GM19438 (cell line): ENCODE results near the gene CCNG1.
A peak's percentile ranks its signal among the peaks of the same experiment; 100 is the strongest.
"Not testable (repeated sequence)": the region's sequence is repeated elsewhere in the genome, so short reads cannot be mapped to it uniquely, and the experiment has no call there.

Experiments used
- ATAC-seq: cut with Tn5 transposase; IDR thresholded peaks from one replicate; pipeline ENCODE4 v1.9.1; 2021; ENCODE audit warnings: low read depth; ENCODE audit not compliant: unreplicated experiment

CCNG1 gene

GRCh38 chr5:163439092-163439425 lies 1.7 kb downstream of the CCNG1 start:
- ATAC-seq: no peak

GRCh38 chr5:163440954-163441353 lies 3.6 kb downstream of the CCNG1 start:
- ATAC-seq: no peak

- no peak for ATAC-seq
These were observed 7.1 kb downstream of the CCNG1 start for GRCh38 chr5:163444526-163444925.

GRCh38 chr5:163445345-163445744 lies 8.0 kb downstream of the CCNG1 start:
- ATAC-seq: no peak

DNA sequence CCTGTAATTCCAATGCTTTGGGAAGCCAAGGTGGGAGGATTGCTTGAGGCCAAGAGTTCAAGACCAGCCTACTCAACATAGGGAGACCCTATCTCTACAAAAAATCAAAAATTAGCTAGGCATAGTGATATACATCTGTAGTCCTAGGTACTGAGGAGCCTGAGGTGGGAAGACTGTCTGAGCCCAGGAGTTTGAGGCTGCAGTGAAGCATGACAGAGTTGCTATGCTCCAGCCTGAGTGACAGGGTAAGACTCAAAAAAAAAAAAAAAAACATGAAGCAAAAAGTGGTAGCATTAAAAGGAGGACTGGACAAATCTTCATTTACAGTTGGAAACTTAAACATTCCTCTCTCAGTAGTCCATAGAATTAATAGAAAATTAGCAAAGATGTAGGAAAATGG lies 9.8 kb downstream of the CCNG1 start:
- ATAC-seq: no peak

- ATAC-seq: no peak
These were observed 10.5 kb downstream of the CCNG1 start for GRCh38 chr5:163447875-163448274.

- ATAC-seq: no peak
These were observed 11.1 kb downstream of the CCNG1 start for GRCh38 chr5:163448491-163448890.

DNA sequence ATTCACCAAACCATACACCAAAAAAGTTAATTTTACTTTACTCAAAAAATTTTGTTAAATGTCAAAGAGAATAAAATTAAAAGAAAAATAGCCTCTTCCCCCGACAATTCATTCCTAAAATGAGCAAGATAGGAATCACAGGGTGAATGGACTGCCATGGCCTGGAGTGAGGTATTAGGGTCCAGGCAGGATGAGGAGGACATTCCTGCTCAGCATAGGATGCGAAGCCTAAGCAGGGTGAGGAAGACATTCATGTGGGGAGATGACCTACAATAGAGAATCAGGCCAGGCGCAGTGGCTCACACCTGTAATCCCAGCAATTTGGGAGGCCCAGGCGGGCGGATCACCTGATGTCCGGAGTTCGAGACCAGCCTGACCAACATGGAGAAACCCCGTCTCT lies 14.1 kb downstream of the CCNG1 start:
- no peak for ATAC-seq

DNA sequence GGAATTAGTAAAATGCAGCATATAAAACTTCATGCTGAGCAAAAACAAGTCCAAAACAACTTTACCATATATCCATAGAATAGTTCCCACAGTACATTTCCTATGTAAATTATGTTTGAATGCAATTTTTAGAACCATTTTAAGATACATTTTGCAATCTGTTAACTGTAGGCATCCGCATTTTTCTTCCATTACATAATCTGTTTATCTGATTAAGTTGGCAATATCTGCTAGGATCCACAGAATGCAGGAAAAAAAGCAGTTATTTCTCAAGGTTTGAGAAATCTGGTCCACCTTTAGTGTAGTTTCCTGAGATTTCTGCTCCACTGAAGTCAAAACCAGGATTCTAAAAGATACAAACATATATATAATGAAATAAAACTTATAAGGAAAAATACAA lies 16.3 kb downstream of the CCNG1 start:
- no peak for ATAC-seq

DNA sequence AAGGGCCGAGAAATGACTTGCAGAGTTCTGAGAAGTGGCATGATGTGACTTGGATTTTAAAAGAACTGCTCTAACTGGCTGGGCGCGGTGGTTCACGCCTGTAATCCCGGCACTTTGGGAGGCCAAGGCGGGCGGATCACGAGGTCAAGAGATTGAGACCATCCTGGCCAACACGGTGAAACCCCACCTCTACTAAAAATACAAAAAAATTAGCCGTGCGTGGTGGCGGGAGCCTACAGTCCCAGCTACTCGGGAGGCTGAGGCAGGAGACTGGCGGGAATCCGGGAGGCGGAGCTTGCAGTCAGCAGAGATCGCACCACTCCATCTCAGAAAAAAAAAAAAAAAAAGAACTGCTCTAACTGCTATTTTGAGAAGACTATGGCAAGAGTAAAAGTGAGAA lies 18.0 kb downstream of the CCNG1 start:
- not testable (repeated sequence) for ATAC-seq

DNA sequence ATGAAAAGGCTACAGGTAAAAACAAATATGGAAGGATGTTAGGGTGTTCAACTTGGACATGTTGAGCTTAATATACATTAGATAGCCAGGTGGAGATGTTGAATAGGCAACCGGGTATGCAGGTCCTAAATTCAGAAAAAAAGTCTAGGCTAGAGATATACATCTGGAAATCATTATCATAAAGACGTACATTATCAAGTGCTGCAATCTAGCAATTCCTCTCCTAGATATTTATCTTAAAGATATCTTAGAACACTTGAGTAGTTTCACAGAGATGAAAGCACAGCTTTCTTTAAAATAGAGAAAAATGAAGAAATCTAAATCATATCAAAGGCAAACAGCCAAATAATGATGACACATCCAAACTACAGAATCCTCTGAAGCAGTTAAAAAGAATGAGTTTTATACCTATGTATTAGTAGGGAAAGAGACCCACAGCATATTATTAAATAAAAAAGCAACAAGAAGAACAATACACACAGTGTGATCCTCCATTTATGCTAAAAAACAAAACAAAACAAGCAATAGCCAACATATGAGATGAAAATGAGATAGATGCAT lies 18.7 kb downstream of the CCNG1 start:
- ATAC-seq: no peak

DNA sequence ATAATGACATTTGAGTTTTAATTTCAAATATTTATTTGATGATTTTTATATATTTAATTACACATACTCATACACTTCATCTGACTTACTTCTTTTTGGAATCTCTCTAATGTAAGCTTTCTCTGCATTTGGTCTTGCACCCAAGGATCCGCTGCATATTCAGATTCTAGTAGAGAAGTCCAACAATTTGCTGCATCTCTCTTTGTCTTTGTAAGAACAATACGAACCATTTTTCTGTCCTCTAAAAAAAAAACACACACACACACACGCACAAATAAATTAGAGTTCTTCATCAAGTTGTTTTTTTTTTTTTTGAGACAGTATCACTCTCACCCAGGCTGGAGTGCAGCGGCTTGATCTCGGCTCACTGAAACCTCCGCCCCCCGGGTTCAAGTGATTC lies 19.4 kb downstream of the CCNG1 start:
- no peak for ATAC-seq

GRCh38 chr5:163458778-163459385 lies 21.5 kb downstream of the CCNG1 start:
- no peak for ATAC-seq

DNA sequence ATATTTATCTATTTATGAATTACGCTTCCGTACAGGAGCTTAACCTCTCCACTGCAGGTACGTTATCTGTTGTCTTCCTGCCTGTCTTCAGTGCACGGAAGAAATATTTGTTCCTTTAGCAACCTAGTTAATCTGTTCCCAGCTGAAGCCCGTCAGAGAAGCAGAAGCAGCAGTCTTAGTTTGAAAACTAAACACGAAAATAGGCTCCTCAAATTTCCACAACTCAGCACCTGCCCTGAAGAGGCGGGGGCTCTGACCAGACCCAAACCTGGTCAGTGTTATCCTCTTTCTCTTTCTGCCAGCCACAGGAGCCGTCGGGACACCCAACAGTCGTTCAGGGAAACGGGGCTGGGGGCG lies 22.0 kb downstream of the CCNG1 start:
- ATAC-seq: peak; percentile 9

- peak; percentile 74 for ATAC-seq
These were observed 22.6 kb downstream of the CCNG1 start, which contains the start of gene NUDCD2 for GRCh38 chr5:163459819-163460561. Gene NUDCD2 (minus strand): TSS chr5:163460102. CDS start chr5:163460050, 52 bp downstream.

DNA sequence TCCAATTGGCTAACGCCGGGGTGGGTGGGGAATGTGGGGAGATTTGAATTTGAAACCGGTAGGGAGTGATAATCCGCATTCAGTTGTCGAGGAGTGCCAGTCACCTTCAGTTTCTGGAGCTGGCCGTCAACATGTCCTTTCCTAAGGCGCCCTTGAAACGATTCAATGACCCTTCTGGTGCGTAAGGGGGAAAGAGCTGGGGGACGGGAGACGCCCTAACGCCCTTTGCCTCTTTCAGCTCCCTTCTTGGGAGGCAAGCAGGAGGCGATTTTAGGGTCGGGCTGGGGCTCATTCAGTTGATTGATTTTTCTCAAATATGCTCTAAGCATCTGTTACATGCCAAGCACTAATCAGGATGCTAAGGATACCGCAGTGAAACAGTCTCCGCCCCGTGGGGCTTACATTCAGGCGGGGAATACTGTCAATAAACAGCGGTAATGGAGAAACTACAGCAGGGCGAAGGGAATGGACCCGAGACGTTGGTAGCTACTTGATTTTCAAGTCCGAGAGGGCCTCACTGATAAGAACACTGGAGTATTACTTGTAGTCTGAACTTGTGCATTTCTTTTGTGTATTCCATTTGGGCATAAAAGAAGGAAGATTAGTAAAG lies 23.3 kb downstream of the CCNG1 start, which contains the start of gene HMMR:
Gene HMMR (plus strand): TSS at position 71 of the 610 bp plus-strand sequence. CDS start 61 bp downstream, at position 132.
- ATAC-seq: no peak

GRCh38 chr5:163463063-163463435 lies 25.7 kb downstream of the CCNG1 start:
- ATAC-seq: no peak

DNA sequence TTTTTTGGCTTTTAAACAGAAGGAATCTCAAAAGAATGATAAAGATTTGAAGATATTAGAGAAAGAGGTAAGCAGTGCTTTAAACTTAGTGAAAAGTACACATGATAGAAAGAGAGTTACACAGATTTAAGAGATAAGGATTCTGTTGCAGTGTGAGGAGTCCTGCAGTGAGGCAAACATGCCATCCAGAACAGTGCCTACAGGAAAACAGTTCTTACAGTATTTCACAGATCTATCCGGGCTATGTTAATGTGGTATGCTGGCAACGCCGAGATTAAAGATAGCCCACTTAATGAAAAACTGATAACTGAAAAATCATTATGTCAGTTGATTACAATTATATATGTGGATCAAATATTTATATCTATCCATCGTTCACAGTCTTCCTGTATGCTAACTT lies 30.3 kb downstream of the CCNG1 start:
- no peak for ATAC-seq

DNA sequence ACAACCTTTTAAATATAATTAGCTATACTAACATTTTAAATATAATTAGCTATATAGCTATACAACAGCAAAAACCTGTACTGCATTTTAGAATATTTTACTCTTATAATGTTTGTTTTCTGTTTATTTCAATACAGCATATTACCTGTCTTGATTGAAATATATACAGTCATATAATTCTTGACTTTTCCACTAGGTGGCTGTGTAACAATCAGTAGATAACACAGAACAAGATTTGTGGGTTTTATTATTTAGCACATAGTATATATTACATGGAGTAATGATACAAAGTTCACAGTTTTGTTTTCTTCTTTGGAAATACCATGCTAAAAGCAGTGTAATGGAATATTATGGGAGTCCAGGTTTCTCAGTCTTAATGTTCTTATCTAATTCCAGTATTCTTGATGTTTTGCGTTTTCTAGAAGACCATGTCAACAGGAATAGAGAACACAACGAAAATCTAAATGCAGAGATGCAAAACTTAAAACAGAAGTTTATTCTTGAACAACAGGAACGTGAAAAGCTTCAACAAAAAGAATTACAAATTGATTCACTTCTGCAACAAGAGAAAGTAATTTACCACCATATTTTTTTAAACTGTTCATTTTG lies 36.3 kb downstream of the CCNG1 start:
- ATAC-seq: no peak

DNA sequence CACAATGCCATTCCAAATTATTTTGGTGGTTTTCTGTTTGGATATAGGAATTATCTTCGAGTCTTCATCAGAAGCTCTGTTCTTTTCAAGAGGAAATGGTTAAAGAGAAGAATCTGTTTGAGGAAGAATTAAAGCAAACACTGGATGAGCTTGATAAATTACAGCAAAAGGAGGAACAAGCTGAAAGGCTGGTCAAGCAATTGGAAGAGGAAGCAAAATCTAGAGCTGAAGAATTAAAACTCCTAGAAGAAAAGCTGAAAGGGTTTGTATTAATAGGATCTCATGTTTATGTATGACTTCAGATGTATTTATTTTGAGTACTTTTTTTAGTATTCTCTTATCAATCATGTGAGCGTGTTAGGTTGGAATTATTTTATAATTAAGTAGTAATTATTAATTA lies 38.0 kb downstream of the CCNG1 start:
- no peak for ATAC-seq
